Activated T-helper 17 cell treated with anti-CD3 and anti-CD28 coated beads, Interleukin-2, amount 50 U/mL, for 72 hours (primary cell): Measurements from ENCODE around the gene MYO9A. TPM values are rescaled to one million over a fixed set of nuclear protein-coding genes. Genes with fewer than 3 reads are reported as not detected.
"Not testable (repeated sequence)": the region's sequence is repeated elsewhere in the genome, so short reads cannot be mapped to it uniquely, and the experiment has no call there.

Experiments
- ATAC-seq: fragments of 150-1000 bp; cut with Tn5 transposase; replicated peaks from 2 replicates; pipeline ENCODE4 v1.10.0; 2021; ENCODE audit warnings: mild to moderate bottlenecking, moderate library complexity
- H3K27ac Mint-ChIP-seq: one replicate; pipeline ENCODE4 v1.8.0; 2022; ENCODE audit warnings: mixed read lengths
- H3K27me3 Mint-ChIP-seq: one replicate; pipeline ENCODE4 v1.8.0; 2022; ENCODE audit warnings: mixed read lengths
- H3K36me3 Mint-ChIP-seq: one replicate; pipeline ENCODE4 v1.8.0; 2022; ENCODE audit warnings: low read depth, mild to moderate bottlenecking, mixed read lengths
- H3K4me1 Mint-ChIP-seq: one replicate; pipeline ENCODE4 v1.8.0; 2022; ENCODE audit warnings: mixed read lengths
- H3K4me3 Mint-ChIP-seq: one replicate; pipeline ENCODE4 v1.8.0; 2022; ENCODE audit warnings: mild to moderate bottlenecking, mixed read lengths
- H3K9me3 Mint-ChIP-seq: one replicate; pipeline ENCODE4 v1.8.0; 2022; ENCODE audit warnings: mixed read lengths
- total RNA-seq, 2 donors: library from RNA; stranded (reverse); gene quantifications; one replicate each; pipeline ENCODE4 v1.2.3, GENCODE V29; 2022

Gene MYO9A
- total RNA-seq, 2 donors from 2014 or later: 20.5 to 29.3 TPM

GRCh38 chr15:72057548-72058091, 60.3 kb downstream of the MYO9A start:
- Mint-ChIP-seq H3K4me3 (no peak overlapping the region), H3K36me3 (no peaks in the 10 kb centered on the region), H3K27me3 (no peaks in the 10 kb centered on the region), H3K9me3 (no peaks in the 10 kb centered on the region), H3K4me1 (peaks cover 5% of the 10 kb centered on the region), H3K27ac (no peak overlapping the region)
- ATAC-seq: no peak

GRCh38 chr15:72056217-72056616, 61.7 kb downstream of the MYO9A start:
- not testable (repeated sequence) for H3K4me1 Mint-ChIP-seq, H3K9me3 Mint-ChIP-seq, H3K27ac Mint-ChIP-seq, H3K4me3 Mint-ChIP-seq, H3K27me3 Mint-ChIP-seq, H3K36me3 Mint-ChIP-seq, ATAC-seq

GRCh38 chr15:72053297-72053696, 64.7 kb downstream of the MYO9A start:
- not testable (repeated sequence) for H3K27me3 Mint-ChIP-seq, H3K36me3 Mint-ChIP-seq, ATAC-seq, H3K4me1 Mint-ChIP-seq, H3K27ac Mint-ChIP-seq, H3K9me3 Mint-ChIP-seq, H3K4me3 Mint-ChIP-seq

GRCh38 chr15:72050700-72051099, 67.2 kb downstream of the MYO9A start:
- Mint-ChIP-seq H3K27ac (no peak overlapping the region), H3K9me3 (no peaks in the 10 kb centered on the region), H3K36me3 (peaks cover 18% of the 10 kb centered on the region), H3K4me1 (no peaks in the 10 kb centered on the region), H3K4me3 (no peak overlapping the region), H3K27me3 (no peaks in the 10 kb centered on the region)
- no peak for ATAC-seq

GRCh38 chr15:72047020-72047419, 70.9 kb downstream of the MYO9A start:
- Mint-ChIP-seq H3K9me3 (no peaks in the 10 kb centered on the region), H3K36me3 (peaks cover 31% of the 10 kb centered on the region), H3K27me3 (no peaks in the 10 kb centered on the region), H3K4me1 (no peaks in the 10 kb centered on the region), H3K27ac (no peak overlapping the region), H3K4me3 (no peak overlapping the region)
- no peak for ATAC-seq

- ATAC-seq: no peak
- no peaks in the 10 kb centered on the region for H3K27me3 Mint-ChIP-seq
- H3K27ac Mint-ChIP-seq: no peak overlapping the region
- no peaks in the 10 kb centered on the region for H3K4me1 Mint-ChIP-seq
- no peak overlapping the region for H3K4me3 Mint-ChIP-seq
- peaks cover 38% of the 10 kb centered on the region for H3K36me3 Mint-ChIP-seq
- H3K9me3 Mint-ChIP-seq: no peaks in the 10 kb centered on the region
Observed at GRCh38 chr15:72044956-72045355, 73.0 kb downstream of the MYO9A start.

- Mint-ChIP-seq H3K27me3 (no peaks in the 10 kb centered on the region), H3K4me3 (no peak overlapping the region), H3K36me3 (peaks cover 38% of the 10 kb centered on the region), H3K9me3 (no peaks in the 10 kb centered on the region), H3K27ac (no peak overlapping the region), H3K4me1 (no peaks in the 10 kb centered on the region)
- no peak for ATAC-seq
Observed at GRCh38 chr15:72042865-72043264, 75.1 kb downstream of the MYO9A start.

GRCh38 chr15:72042054-72042453, 75.9 kb downstream of the MYO9A start:
- peaks cover 34% of the 10 kb centered on the region for H3K36me3 Mint-ChIP-seq
- no peak for ATAC-seq
- H3K4me1 Mint-ChIP-seq: peaks cover 4% of the 10 kb centered on the region
- H3K4me3 Mint-ChIP-seq: no peak overlapping the region
- no peaks in the 10 kb centered on the region for H3K9me3 Mint-ChIP-seq
- H3K27ac Mint-ChIP-seq: no peak overlapping the region
- no peaks in the 10 kb centered on the region for H3K27me3 Mint-ChIP-seq

GRCh38 chr15:72037321-72037720, 80.6 kb downstream of the MYO9A start:
- Mint-ChIP-seq H3K4me1 (peaks cover 4% of the 10 kb centered on the region), H3K27ac (no peak overlapping the region), H3K36me3 (peaks cover 7% of the 10 kb centered on the region), H3K9me3 (no peaks in the 10 kb centered on the region), H3K27me3 (no peaks in the 10 kb centered on the region), H3K4me3 (no peak overlapping the region)
- peak; percentile 80 for ATAC-seq

- ATAC-seq: no peak
- no peaks in the 10 kb centered on the region for H3K27me3 Mint-ChIP-seq
- peaks cover 4% of the 10 kb centered on the region for H3K4me1 Mint-ChIP-seq
- H3K36me3 Mint-ChIP-seq: peaks cover 9% of the 10 kb centered on the region
- no peak overlapping the region for H3K4me3 Mint-ChIP-seq
- no peaks in the 10 kb centered on the region for H3K9me3 Mint-ChIP-seq
- no peak overlapping the region for H3K27ac Mint-ChIP-seq
Observed at GRCh38 chr15:72034859-72035650, 82.9 kb downstream of the MYO9A start.

- Mint-ChIP-seq H3K4me1 (peaks cover 4% of the 10 kb centered on the region), H3K27me3 (no peaks in the 10 kb centered on the region), H3K27ac (no peak overlapping the region), H3K4me3 (no peak overlapping the region), H3K9me3 (no peaks in the 10 kb centered on the region), H3K36me3 (peaks cover 16% of the 10 kb centered on the region)
- ATAC-seq: no peak
Observed at GRCh38 chr15:72034351-72034750, 83.6 kb downstream of the MYO9A start.

- Mint-ChIP-seq H3K4me3 (no peak overlapping the region), H3K36me3 (peaks cover 19% of the 10 kb centered on the region), H3K27ac (no peak overlapping the region), H3K27me3 (no peaks in the 10 kb centered on the region), H3K4me1 (peaks cover 4% of the 10 kb centered on the region), H3K9me3 (no peaks in the 10 kb centered on the region)
- ATAC-seq: no peak
Observed at GRCh38 chr15:72033711-72034110, 84.2 kb downstream of the MYO9A start.

GRCh38 chr15:72033285-72033684, 84.7 kb downstream of the MYO9A start:
- Mint-ChIP-seq H3K27ac (no peak overlapping the region), H3K4me3 (no peak overlapping the region), H3K27me3 (no peaks in the 10 kb centered on the region), H3K36me3 (peaks cover 19% of the 10 kb centered on the region), H3K4me1 (peaks cover 4% of the 10 kb centered on the region), H3K9me3 (no peaks in the 10 kb centered on the region)
- ATAC-seq: no peak

GRCh38 chr15:72021604-72022003, 96.3 kb downstream of the MYO9A start:
- Mint-ChIP-seq H3K4me3 (no peak overlapping the region), H3K36me3 (peaks cover 56% of the 10 kb centered on the region), H3K27me3 (no peaks in the 10 kb centered on the region), H3K4me1 (no peaks in the 10 kb centered on the region), H3K9me3 (no peaks in the 10 kb centered on the region), H3K27ac (no peak overlapping the region)
- no peak for ATAC-seq

GRCh38 chr15:72020799-72021198, 97.2 kb downstream of the MYO9A start:
- no peaks in the 10 kb centered on the region for H3K4me1 Mint-ChIP-seq
- ATAC-seq: no peak
- no peak overlapping the region for H3K4me3 Mint-ChIP-seq
- H3K27me3 Mint-ChIP-seq: no peaks in the 10 kb centered on the region
- no peaks in the 10 kb centered on the region for H3K9me3 Mint-ChIP-seq
- peaks cover 57% of the 10 kb centered on the region for H3K36me3 Mint-ChIP-seq
- H3K27ac Mint-ChIP-seq: no peak overlapping the region
